GM23248 (cell line): ENCODE measurements around the gene DRG2. TPM values are rescaled to one million over a fixed set of nuclear protein-coding genes. Genes with fewer than 3 reads are reported as not detected.
A peak's percentile ranks its signal among the peaks of the same experiment; 100 is the strongest.

Source experiments
- DNase-seq: peaks from one replicate; pipeline ENCODE4 v3.0.0-alpha.2; 2015
- H2AFZ ChIP-seq: fragments of 200-600 bp; sonication (generic); 2 replicates; pipeline ENCODE4 v1.6.1; 2016; ENCODE audit warnings: antibody characterized with exemption
- H3F3A ChIP-seq: fragments of 200-600 bp; sonication (generic); 2 replicates; pipeline ENCODE4 v1.6.1; 2016; ENCODE audit warnings: mild to moderate bottlenecking, antibody characterized with exemption, mixed run types; ENCODE audit not compliant: insufficient read depth
- H3K27ac ChIP-seq: fragments of 200-600 bp; sonication (generic); 2 replicates; pipeline ENCODE4 v1.5.1; 2016; ENCODE audit warnings: mild to moderate bottlenecking
- H3K27me3 ChIP-seq: fragments of 200-600 bp; sonication (generic); replicated peaks from 2 replicates; pipeline ENCODE4 v1.6.1; 2016; ENCODE audit warnings: mild to moderate bottlenecking; ENCODE audit not compliant: insufficient read depth
- H3K36me3 ChIP-seq: fragments of 200-600 bp; sonication (generic); 2 replicates; pipeline ENCODE4 v1.6.1; 2016; ENCODE audit warnings: low read depth, mild to moderate bottlenecking
- H3K4me1 ChIP-seq: fragments of 200-600 bp; sonication (generic); 2 replicates; pipeline ENCODE4 v1.6.1; 2016; ENCODE audit warnings: mild to moderate bottlenecking; ENCODE audit not compliant: insufficient read depth
- H3K4me2 ChIP-seq: fragments of 200-600 bp; sonication (generic); one replicate; pipeline ENCODE4 v1.6.1; 2016; ENCODE audit warnings: mild to moderate bottlenecking; ENCODE audit not compliant: unreplicated experiment
- H3K4me3 ChIP-seq: fragments of 200-600 bp; sonication (generic); 2 replicates; pipeline ENCODE4 v1.5.1; 2016; ENCODE audit warnings: mild to moderate bottlenecking
- H3K79me2 ChIP-seq: fragments of 200-600 bp; sonication (generic); 2 replicates; pipeline ENCODE4 v1.6.1; 2016; ENCODE audit warnings: mild to moderate bottlenecking; ENCODE audit not compliant: insufficient read depth
- H3K9ac ChIP-seq: fragments of 200-600 bp; sonication (generic); 2 replicates; pipeline ENCODE4 v1.6.1; 2016; ENCODE audit warnings: mild to moderate bottlenecking
- H3K9me2 ChIP-seq: fragments of 200-600 bp; sonication (generic); 2 replicates; pipeline ENCODE4 v1.6.1; 2016; ENCODE audit warnings: mixed run types, mild to moderate bottlenecking, moderate library complexity; ENCODE audit not compliant: insufficient read depth
- H3K9me3 ChIP-seq: fragments of 200-600 bp; sonication (generic); one replicate; pipeline ENCODE4 v1.6.1; 2017; ENCODE audit warnings: low read depth
- H4K20me1 ChIP-seq: fragments of 200-600 bp; sonication (generic); 2 replicates; pipeline ENCODE4 v1.6.0; 2016; ENCODE audit not compliant: insufficient read depth
- EZH2 ChIP-seq: fragments of 200-600 bp; sonication (generic); IDR thresholded peaks from 2 replicates; pipeline ENCODE4 v1.6.1; 2018; ENCODE audit warnings: antibody characterized with exemption, mild to moderate bottlenecking; ENCODE audit not compliant: insufficient read depth, poor library complexity, severe bottlenecking
- EZH2phosphoT487 ChIP-seq: fragments of 200-600 bp; sonication (generic); IDR thresholded peaks from 2 replicates; pipeline ENCODE4 v1.6.1; 2018; ENCODE audit warnings: antibody characterized with exemption, moderate library complexity, mild to moderate bottlenecking, low read depth; ENCODE audit not compliant: insufficient read depth
- WGBS, 2 experiments: methylation state at CpG; one replicate each; pipeline ENCODE4 v1.1.6; 2015 to 2017; ENCODE audit warnings: low lambda C conversion rate in 2 of 2, low coverage in 1 of 2; ENCODE audit errors: missing lambda C conversion rate in 2 of 2; 5-methylcytosine and 5-hydroxymethylcytosine counted together
- in situ Hi-C: fragments of 300-500 bp; cut with MboI; formaldehyde crosslinking; loops from 2 replicates; pipeline ENCODE4 v1.15.0; 2020
- polyA plus RNA-seq: library from polyadenylated mRNA; unstranded; fragments of >200 nt; fragmentation: Nextera tagmentation; extraction: Ambion mirVana; gene quantifications from 2 replicates; pipeline ENCODE4 v1.2.1, GENCODE V29; 2016
- total RNA-seq: library from RNA; depleted of rRNA; stranded (reverse); fragments of >200 nt; shearing (Covaris generic); gene quantifications from 2 replicates; pipeline ENCODE4 v1.2.3, GENCODE V29; 2014

DRG2 gene
- total and polyA plus RNA-seq, 2 experiments from 2014 or later: 34.6 to 51.0 TPM

DNA sequence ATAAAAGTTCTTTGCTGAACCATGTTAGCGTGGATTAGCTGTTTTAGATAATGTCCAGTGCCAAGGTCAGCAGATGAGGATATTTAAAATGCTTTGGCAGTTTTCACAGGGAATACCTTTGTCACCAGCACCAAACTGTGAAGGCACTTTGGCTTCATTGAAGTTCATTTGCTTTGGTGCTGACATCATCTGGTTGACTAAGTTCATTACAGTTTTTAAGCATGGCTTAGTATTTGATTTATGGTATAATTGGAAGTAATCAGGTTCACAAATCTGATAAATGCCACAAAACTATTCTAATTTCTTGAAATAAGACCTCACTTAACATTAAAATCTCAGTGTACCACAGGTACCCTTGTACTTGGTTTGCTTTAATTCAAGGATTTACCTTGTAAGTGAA lies 44.3 kb upstream of the DRG2 start:
- in situ Hi-C loops: loop anchor here (25.0 kb wide), 1 partner anchor 356 kb away; the partner anchor contains the start of gene RAI1
- no peak overlapping the region for H3K9ac ChIP-seq
- H3K4me2 ChIP-seq: no peak overlapping the region
- H2AFZ ChIP-seq: no peak overlapping the region
- H3K27ac ChIP-seq: no peak overlapping the region
- no peaks in the 10 kb centered on the region for H3K9me2 ChIP-seq
- H3K4me1 ChIP-seq: peaks cover 25% of the 10 kb centered on the region
- H3K9me3 ChIP-seq: no peaks in the 10 kb centered on the region
- peaks cover 6% of the 10 kb centered on the region; the same call in 1 of the 2 replicates for H3K36me3 ChIP-seq
- peaks cover 61% of the 10 kb centered on the region for H3K79me2 ChIP-seq
- no peaks in the 10 kb centered on the region for H3K27me3 ChIP-seq
- 52 to 59% methylated on average over 1 of the region's 1 CpG for WGBS, 2 experiments
- H3F3A ChIP-seq: peaks cover 15% of the 10 kb centered on the region
- H3K4me3 ChIP-seq: no peak overlapping the region
- TF ChIP-seq EZH2phosphoT487 (no peak), EZH2 (no peak)
- peak; percentile 55 for DNase-seq
- H4K20me1 ChIP-seq: 0 out of 2 replicates have a peak, but pooled peaks cover 6% of the 10 kb centered on the region

DNA sequence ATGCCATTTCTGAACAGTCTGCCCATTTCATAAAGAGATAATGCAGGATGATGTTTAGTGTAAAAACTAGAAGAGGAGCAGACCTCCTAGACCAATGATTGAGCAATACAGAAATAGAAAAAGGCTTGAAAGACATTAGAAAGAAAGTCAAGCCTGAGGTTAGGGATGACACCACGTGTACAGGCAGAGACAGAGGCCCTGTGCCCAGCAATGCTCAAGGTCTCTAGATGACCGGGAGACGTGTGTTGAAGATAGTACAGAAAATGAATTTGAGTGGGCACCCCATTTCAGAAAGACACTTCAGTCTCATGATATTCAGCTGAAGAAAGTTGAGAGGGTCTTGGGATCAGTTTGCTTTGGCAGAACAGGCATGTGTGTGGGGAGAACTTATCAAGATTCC lies 43.1 kb upstream of the DRG2 start:
- 0 out of 2 replicates have a peak, but pooled peaks cover 6% of the 10 kb centered on the region for H4K20me1 ChIP-seq
- in situ Hi-C loops: loop anchor here (25.0 kb wide), 1 partner anchor 357 kb away; the partner anchor contains the start of gene RAI1
- no peaks in the 10 kb centered on the region for H3K9me3 ChIP-seq
- no peak for DNase-seq
- H3K27me3 ChIP-seq: no peaks in the 10 kb centered on the region
- H3K4me3 ChIP-seq: no peak overlapping the region
- peaks cover 6% of the 10 kb centered on the region; the same call in 1 of the 2 replicates for H3K36me3 ChIP-seq
- H2AFZ ChIP-seq: no peak overlapping the region
- peaks cover 15% of the 10 kb centered on the region for H3F3A ChIP-seq
- H3K4me2 ChIP-seq: no peak overlapping the region
- peaks cover 25% of the 10 kb centered on the region for H3K4me1 ChIP-seq
- H3K9ac ChIP-seq: no peak overlapping the region
- WGBS, 2 experiments: 88 to 93% methylated on average over 3 of the region's 3 CpGs
- TF ChIP-seq EZH2 (no peak), EZH2phosphoT487 (no peak)
- H3K27ac ChIP-seq: no peak overlapping the region
- no peaks in the 10 kb centered on the region for H3K9me2 ChIP-seq
- peaks cover 57% of the 10 kb centered on the region for H3K79me2 ChIP-seq

DNA sequence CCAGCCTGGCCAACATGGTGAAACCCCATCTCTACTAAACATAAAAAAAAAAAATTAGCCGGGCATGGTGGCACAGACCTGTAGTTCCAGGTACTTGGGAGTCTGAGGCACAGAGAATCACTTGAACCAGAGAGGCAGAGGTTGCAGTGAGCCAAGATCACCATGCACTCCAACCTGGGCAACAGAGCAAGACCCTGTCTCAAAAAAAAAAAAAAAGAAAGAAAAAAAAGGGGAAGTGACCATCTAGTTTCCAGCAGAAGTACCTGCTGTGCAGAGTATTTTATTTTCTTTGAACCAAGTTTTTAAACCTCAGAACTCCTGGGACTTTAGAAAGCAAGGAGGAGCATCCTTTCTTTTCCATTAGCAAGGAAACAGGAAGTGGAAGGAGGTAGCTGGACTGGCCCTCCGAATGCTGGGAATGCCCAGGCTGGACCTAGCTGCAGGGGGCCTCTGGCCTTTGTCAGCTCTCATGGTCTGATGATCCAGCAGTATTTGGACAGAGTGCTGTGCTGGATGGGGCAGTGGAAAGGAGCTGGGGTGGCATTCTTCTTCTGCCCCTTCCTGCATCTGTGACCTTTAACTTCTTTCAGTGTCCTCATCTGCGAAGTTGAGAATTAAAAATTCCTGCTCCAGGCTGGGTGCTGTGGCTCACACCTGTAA lies 41.9 kb upstream of the DRG2 start:
- H3K27me3 ChIP-seq: no peaks in the 10 kb centered on the region
- in situ Hi-C loops: loop anchor here (25.0 kb wide), 1 partner anchor 359 kb away; the partner anchor contains the start of gene RAI1
- H3K27ac ChIP-seq: no peak overlapping the region
- TF ChIP-seq EZH2: no peak
- no peak for TF ChIP-seq EZH2phosphoT487
- DNase-seq: no peak
- no peak overlapping the region for H3K4me3 ChIP-seq
- H3K4me1 ChIP-seq: peaks cover 21% of the 10 kb centered on the region
- no peaks in the 10 kb centered on the region for H3K9me3 ChIP-seq
- 0 out of 2 replicates have a peak, but pooled peaks cover 6% of the 10 kb centered on the region for H4K20me1 ChIP-seq
- H2AFZ ChIP-seq: no peak overlapping the region
- peaks cover 45% of the 10 kb centered on the region for H3K79me2 ChIP-seq
- no peaks in the 10 kb centered on the region for H3K9me2 ChIP-seq
- WGBS, 2 experiments: 96 to 100% methylated on average over 3 of the region's 3 CpGs
- no peak overlapping the region for H3K9ac ChIP-seq
- H3K36me3 ChIP-seq: peaks cover 6% of the 10 kb centered on the region; the same call in 1 of the 2 replicates
- H3K4me2 ChIP-seq: no peak overlapping the region
- H3F3A ChIP-seq: peaks cover 15% of the 10 kb centered on the region

DNA sequence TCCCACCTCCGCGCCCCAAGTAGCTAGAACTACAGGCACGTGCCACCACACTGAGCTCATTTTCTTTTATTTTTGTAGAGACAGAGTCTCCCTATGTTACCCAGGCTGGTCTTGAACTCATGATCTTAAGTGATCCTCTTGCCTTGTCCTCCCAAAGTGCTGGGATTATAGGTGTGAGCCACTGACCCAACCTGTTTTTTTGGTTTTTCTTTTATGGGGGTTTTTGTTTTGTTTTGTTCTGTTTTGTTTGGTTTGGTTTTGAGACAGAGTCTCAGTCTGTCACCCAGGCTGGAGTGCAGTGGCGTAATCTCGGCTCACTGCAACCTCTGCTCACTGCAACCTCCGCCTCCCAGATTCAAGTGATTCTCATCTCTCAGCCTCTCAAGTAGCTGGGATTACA lies 32.2 kb upstream of the DRG2 start:
- no peaks in the 10 kb centered on the region for H3K4me1 ChIP-seq
- TF ChIP-seq EZH2 (no peak), EZH2phosphoT487 (no peak)
- no peak overlapping the region for H3K4me3 ChIP-seq
- no peaks in the 10 kb centered on the region for H3K9me2 ChIP-seq
- DNase-seq: no peak
- no peak overlapping the region for H3K9ac ChIP-seq
- no peaks in the 10 kb centered on the region for H3K79me2 ChIP-seq
- 88% methylated on average over 6 of the region's 6 CpGs for WGBS, 2 experiments
- no peak overlapping the region for H3K4me2 ChIP-seq
- H2AFZ ChIP-seq: no peak overlapping the region
- no peaks in the 10 kb centered on the region for H4K20me1 ChIP-seq
- H3K9me3 ChIP-seq: no peaks in the 10 kb centered on the region
- no peaks in the 10 kb centered on the region for H3K27me3 ChIP-seq
- in situ Hi-C loops: no loop called here
- H3F3A ChIP-seq: no peaks in the 10 kb centered on the region
- H3K27ac ChIP-seq: no peak overlapping the region
- peaks cover 13% of the 10 kb centered on the region; the same call in 1 of the 2 replicates for H3K36me3 ChIP-seq
